Iris pigment epithelial cell (primary cell): ENCODE measurements around the gene TRAF6.
"Not testable (repeated sequence)": the region's sequence is repeated elsewhere in the genome, so short reads cannot be mapped to it uniquely, and the experiment has no call there.

Experiments
- DNase-seq: peaks from one replicate; pipeline ENCODE4 v3.0.0-alpha.2; 2011; ENCODE audit warnings: low read depth

The TRAF6 gene

GRCh38 chr11:36493332-36493731 is 16.7 kb downstream of the TRAF6 start:
- DNase-seq: no peak

DNA sequence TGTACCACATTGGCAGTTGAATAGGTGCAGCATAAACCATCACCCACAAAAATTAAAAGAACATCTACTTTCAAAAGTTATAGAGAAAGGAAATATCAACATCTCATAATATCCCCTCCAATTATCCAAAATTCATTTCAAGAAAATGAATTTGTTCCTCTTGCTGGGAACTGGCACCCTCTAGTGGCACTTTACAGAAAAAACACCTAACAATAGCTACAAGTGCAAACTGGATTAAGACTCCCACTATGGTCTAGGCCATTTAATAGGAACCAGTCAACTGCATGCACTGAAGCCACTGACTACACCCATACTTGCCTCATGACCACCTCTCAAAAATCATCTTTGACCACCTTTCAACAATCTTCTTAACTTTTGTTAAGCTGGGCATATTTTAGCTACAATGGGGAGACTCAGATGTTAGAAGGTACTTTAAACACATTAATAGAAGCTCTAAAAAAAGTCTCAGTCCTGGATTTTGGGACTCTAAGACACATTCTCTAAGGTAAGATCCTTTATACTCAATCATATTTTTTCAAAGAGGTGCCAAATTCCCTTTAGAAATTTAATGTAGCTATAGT is 17.3 kb downstream of the TRAF6 start:
- peak; percentile 66 for DNase-seq

DNA sequence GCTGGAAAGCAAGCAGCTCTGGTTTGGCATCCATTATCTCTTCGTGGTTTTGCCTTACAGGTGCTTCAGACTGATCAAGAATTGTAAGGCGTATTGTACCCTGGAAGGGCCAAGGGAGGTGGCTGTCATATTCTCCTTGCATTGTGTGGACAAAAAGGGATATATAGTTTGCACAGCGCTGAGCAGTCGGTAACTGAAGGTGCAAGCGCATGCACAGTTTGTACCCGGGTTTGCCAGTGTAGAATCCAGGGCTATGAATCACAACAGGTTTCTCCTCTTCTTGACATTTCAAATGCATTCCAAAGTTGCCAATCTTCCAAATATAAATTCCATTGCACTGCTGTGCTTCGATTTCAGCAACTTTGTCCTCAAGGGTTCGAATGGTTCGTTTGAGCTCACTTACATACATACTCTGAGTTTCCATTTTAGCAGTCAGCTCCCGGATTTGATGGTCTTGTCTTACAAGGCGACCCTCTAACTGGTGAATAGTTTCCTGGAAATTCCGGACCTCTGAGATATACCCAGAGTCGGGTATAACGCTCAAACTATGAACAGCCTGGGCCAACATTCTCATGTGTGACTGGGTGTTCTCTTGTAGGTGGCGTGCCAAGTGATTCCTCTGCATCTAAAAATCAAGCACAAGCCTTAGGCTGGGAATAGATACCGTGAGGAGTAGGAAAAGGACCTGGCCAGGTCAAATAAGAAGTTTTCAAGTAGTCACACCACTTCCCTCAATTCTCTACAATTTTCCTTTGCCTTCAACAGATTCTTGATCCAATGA is 19.9 kb downstream of the TRAF6 start:
- DNase-seq: no peak

DNA sequence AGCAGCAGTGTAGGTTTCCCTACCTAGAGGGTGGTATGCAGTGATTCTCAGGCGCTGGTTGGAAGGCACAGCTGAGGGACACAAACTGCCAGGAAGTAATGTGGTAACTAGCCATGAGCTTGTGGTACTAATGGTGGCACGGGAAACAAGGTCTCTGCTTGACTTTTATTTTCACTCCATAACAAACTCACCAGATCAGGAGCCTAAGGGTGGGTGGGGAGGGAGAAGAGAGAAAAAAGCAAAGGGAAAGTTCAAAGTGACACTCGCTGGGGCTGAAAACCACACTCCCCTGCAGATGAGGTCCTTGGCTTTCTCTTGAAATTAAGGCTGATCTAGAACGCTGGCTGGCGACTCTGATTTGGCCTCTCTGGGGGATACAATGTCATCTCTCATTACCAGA is 22.0 kb downstream of the TRAF6 start:
- DNase-seq: no peak

DNA sequence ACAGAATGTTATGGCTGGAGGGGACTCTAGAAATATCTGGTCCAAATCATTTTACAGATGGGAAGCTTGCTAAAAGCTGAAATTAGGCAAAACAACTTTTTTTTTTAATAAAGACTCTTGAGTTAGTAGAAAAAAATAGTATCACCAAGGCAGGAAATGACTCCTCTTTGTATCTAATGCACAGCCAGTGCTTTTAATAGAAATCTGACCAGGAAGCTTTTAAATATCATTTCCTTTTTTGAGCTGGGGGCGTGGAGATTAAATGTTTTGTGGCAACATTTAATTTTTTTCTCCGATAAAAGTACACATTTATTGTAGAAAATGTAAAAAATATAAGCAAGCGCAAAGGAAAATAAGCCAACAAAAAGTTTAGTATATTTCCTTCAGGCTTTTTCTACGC is 22.5 kb downstream of the TRAF6 start:
- no peak for DNase-seq

DNA sequence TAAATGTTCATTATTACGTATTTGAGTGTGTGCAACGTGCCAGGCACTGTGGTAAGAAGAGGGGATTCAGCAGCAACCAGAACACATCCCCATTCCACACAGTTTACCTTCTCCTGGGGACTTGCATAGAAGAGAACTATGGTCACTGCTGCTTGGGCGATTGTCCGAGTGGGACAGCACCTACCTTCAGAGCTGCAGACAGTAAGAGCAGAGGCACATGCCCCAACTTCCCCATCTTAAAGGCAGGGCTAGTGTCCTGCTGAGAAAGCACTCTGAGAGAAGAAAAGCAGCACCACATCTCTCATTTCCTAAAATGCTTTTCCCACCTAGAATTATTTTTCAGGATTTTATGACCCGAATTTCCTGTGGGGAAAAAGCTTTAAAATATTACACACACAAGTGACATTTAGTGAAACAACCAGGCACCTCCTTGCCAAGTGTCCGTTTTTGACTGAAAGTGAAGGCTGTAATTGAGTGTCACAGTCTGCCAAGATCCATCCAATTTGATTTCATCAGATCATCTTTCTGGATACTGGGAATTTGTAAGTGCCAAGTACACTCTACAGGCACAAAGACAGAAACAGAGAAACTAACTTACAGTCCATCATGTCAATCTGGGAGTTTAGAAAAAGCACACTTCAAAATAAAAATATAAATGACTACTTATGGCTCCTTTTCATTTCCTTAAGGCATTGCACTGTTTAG is 24.6 kb downstream of the TRAF6 start:
- DNase-seq: no peak

DNA sequence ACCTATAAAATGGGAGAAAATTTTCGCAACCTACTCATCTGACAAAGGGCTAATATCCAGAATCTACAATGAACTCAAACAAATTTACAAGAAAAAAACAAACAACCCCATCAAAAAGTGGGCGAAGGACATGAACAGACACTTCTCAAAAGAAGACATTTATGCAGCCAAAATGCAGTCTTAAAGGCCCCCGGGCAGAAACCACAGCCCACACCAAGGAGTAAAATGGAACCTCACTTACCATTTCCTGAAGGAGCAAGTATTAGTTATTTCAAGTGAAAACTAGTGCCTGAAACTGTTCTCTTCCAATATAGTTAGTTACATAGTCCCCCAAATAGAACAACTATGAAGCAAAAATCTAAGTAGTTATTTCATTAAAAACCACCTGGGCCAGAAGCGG is 27.0 kb downstream of the TRAF6 start:
- not testable (repeated sequence) for DNase-seq

DNA sequence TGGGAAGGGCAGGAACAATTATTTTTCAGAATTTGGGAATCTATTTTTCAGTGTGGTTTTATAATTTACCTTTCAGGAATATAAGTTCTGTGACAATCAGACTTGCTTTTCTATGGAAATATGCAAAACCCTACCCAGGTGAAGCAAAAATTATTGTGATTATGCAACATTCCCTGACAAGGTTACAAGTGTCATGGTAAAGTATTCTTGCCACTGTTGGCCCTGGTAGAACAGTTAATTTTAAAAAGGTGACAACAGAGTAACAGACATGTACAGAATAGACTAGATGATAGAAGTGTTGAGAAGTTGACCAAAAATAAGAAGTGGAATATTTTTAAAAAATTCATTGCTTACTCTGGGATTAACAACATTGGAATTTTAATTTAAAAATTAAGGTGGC is 29.2 kb downstream of the TRAF6 start:
- no peak for DNase-seq

- peak; percentile 55 for DNase-seq
Measured at GRCh38 chr11:36478700-36479329, 31.3 kb downstream of the TRAF6 start.

GRCh38 chr11:36475192-36475591 is 34.9 kb downstream of the TRAF6 start:
- DNase-seq: peak; percentile 18

DNA sequence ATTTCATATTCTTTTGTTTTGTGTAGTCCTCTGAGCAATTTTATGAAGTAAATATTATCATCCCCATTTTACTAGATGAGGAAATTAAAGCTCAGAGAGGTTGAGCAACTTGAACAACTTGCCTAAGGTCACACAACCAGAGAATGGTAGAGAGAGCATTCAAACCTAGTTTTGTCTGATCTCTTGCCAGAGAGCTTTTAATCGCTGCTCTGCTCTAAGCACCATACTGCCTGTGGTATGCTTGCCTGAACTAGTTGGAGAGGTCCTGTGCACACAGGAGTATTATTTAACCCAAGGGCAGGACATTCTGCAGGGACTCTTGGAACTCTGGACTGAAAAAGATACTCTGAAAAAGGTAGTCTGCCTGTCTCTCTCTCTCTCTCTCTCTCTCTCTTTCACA is 38.5 kb downstream of the TRAF6 start:
- DNase-seq: no peak

- DNase-seq: peak; percentile 85
Measured at GRCh38 chr11:36469881-36470802, 39.9 kb downstream of the TRAF6 start.

- no peak for DNase-seq
Measured at GRCh38 chr11:36469063-36469462, 41.0 kb downstream of the TRAF6 start.

GRCh38 chr11:36467916-36468315 is 42.2 kb downstream of the TRAF6 start:
- no peak for DNase-seq

DNA sequence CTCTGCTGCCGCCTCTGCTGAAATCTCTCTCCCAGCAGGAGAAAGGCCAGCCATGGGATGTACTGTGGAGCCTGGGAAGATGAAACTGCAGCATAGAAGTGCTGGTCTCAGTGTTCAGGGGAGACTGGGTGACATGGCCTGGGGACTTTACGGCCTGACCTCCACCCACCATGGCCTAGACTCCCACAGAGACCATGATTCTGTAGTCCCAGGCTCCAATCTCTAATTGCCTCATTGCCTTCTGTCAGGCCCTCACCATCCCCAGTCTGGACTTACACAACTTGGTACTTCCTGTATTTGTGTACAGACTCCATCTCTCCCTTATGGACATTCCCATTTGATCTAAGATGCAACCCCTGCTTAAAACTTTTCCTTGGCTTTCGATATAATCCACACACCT is 43.1 kb downstream of the TRAF6 start:
- no peak for DNase-seq

DNA sequence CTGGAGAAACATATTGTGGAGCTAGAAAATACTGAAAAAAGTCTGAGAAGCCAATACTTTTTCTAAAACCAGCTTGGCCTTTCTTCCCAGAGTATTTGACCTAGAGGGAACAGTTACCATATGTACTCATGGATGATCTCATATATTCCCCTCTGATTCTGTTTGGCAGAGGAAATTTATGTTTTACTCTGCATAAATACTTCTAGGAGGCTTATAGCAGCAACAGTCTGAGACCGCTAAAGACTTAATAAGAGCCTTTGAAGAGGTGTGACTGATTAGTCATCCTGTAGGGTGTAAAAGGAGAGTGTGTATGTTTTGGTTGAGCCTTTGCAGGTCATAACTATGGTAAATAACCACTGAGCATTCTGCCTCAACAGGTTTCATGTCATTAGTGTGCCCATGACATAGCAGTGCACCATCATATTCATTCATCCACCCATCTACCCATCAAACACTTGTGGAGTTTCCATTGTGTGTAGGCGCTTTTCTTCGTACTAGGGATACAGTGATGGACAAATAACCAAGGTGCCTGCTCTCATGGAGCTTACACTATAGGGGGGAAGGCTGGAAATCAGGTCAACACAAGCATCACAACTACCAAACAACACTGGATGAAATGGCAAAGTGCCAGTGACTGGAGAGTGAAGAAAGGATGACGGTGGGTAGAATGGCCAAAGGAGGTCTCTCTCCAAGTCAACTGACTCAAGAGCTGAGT is 44.5 kb downstream of the TRAF6 start:
- no peak for DNase-seq

- DNase-seq: no peak
Measured at GRCh38 chr11:36464720-36465119, 45.4 kb downstream of the TRAF6 start.

DNA sequence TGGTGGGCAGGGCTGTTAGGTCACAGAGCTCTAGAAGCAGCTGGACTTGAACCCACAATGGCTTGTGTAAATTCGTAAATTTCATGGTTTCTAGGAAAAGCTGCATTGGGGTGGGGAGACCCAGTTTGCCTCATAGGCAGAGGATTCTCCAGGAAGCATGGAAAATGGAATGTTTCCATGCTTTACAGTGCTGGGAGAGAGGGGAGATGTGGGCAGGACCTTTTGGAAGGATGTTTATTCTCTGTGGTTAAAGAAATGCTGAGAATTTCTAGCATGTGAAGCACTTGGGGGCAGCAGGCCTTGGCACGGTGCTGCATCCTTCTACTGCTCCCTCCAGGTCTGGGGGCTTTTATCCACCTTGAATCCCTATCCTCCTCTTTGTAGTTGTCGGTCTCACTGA is 46.3 kb downstream of the TRAF6 start:
- no peak for DNase-seq

DNA sequence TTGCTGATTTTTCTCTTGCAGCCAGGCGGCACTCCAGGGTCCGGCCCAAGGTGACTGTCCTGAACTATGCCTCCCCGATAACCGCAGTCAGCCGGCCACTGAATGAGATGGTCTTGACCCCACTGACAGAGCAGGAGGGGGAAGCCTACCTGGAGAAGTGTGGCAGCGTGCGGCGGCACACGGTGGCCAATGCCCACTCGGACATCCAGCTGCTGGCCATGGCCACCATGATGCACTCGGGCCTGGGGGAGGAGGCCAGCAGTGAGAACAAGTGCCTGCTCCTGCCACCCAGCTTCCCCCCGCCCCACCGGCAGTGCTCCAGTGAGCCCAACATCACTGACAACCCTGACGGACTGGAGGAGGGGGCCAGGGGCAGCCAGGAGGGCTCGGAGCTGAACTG is 47.8 kb downstream of the TRAF6 start:
- no peak for DNase-seq

DNA sequence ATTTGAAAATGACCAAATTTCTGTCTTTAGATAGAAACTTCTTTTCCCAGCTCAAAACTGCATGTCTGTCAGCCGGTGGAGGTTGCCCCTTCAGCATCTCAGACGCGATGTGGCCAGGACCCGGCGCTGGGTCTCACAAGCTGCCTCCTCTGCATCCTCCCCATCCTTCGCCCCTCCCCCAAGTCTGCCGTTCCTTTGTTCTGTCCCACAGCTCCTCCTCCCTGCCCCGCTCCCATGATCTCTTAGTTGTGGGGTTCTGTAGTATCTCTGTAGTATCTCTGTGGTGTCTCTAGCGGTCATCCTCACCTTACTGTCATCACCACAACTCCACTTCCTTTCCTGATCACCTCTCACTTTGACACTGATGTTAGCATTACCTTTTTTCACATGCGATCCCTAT is 49.9 kb downstream of the TRAF6 start:
- no peak for DNase-seq

DNA sequence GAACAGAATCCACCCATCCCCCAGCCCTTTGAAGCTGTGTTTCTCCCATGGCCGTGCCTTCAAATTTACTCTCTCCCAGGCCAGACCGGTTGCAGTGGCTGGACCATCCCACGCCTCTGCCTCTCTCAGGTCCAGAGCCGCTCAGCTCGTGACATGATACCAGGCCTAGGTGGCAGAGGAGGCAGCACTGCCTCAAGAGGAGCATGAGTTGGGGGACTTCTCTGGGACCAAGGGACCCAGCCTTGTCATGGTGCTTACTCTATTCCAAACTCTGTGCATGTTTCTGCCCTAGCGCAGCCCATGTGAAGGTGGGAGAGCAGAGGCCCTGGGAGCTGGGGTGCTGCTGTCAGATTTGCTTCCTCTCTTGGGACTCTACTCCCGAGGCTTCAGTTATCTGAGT is 51.0 kb downstream of the TRAF6 start:
- no peak for DNase-seq
